Measurements from ENCODE around the gene TNFRSF19. TPM values are rescaled to one million over a fixed set of nuclear protein-coding genes. Genes with fewer than 3 reads are reported as not detected.

Gene TNFRSF19
- total and polyA plus RNA-seq, 5 donors from 2014 or later = 1.3 to 5.6 (median 1.6) TPM

GRCh38 chr13:23599083-23599925 lies 29.1 kb downstream of the TNFRSF19 start:
- Histone ChIP-seq H3K4me1 (ENCODE audit: control insufficient read depth, insufficient read depth, low read length, poor library complexity, severe bottlenecking) (no peaks in the 10 kb centered on the region), H3K4me3 (ENCODE audit: low read depth, low read length) (no peak overlapping the region), H3K9me3 (ENCODE audit: control insufficient read depth in 2 of 2, low read length in 2 of 2) (no peaks in the 10 kb centered on the region), H3K27ac (ENCODE audit: insufficient read depth, low read length, poor library complexity, severe bottlenecking) (no peak overlapping the region), H3K27me3 (ENCODE audit: control insufficient read depth, insufficient read depth, low read length) (peaks cover 2% of the 10 kb centered on the region), H3K36me3 (ENCODE audit: control insufficient read depth, insufficient read depth, low read length) (no peaks in the 10 kb centered on the region)
- no peaks in the 10 kb centered on the region for H3K36me3 Mint-ChIP-seq
- no peak overlapping the region for H3K27ac Mint-ChIP-seq
- no peak overlapping the region for H3K4me3 Mint-ChIP-seq
- no peak for ATAC-seq (ENCODE audit: low read depth in 2 of 2)
- peaks cover 38% of the 10 kb centered on the region for H3K27me3 Mint-ChIP-seq
- no peak for DNase-seq
- H3K4me1 Mint-ChIP-seq = no peaks in the 10 kb centered on the region
- H3K9me3 Mint-ChIP-seq = peaks cover 0 to 8% (median 2%) of the 10 kb centered on the region in 7 donors

- Mint-ChIP-seq H3K27me3 (peaks cover 39% of the 10 kb centered on the region), H3K9me3 (peaks cover 0 to 8% (median 2%) of the 10 kb centered on the region in 7 donors)
Observed at GRCh38 chr13:23600100-23600499, 29.9 kb downstream of the TNFRSF19 start.

GRCh38 chr13:23600534-23600933 lies 30.3 kb downstream of the TNFRSF19 start:
- Histone ChIP-seq H3K27ac (ENCODE audit: insufficient read depth, low read length, poor library complexity, severe bottlenecking) (no peak overlapping the region), H3K36me3 (ENCODE audit: control insufficient read depth, insufficient read depth, low read length) (no peaks in the 10 kb centered on the region), H3K4me3 (ENCODE audit: low read depth, low read length) (no peak overlapping the region), H3K27me3 (ENCODE audit: control insufficient read depth, insufficient read depth, low read length) (peaks cover 4% of the 10 kb centered on the region), H3K4me1 (ENCODE audit: control insufficient read depth, insufficient read depth, low read length, poor library complexity, severe bottlenecking) (no peaks in the 10 kb centered on the region), H3K9me3 (ENCODE audit: control insufficient read depth in 2 of 2, low read length in 2 of 2) (no peaks in the 10 kb centered on the region)
- H3K27me3 Mint-ChIP-seq = peaks cover 35% of the 10 kb centered on the region
- no peak overlapping the region for H3K27ac Mint-ChIP-seq
- H3K4me3 Mint-ChIP-seq = no peak overlapping the region
- H3K4me1 Mint-ChIP-seq = peaks cover 0 to 4% (median 0%) of the 10 kb centered on the region in 4 donors
- H3K9me3 Mint-ChIP-seq = peaks cover 0 to 8% (median 2%) of the 10 kb centered on the region in 7 donors
- ATAC-seq (ENCODE audit: low read depth in 2 of 2) = no peak
- no peak for DNase-seq
- no peaks in the 10 kb centered on the region for H3K36me3 Mint-ChIP-seq

More at GRCh38 chr13:23600100-23600499, 29.9 kb downstream of the TNFRSF19 start:
- Histone ChIP-seq H3K36me3 (ENCODE audit: control insufficient read depth, insufficient read depth, low read length) (no peaks in the 10 kb centered on the region), H3K27ac (ENCODE audit: insufficient read depth, low read length, poor library complexity, severe bottlenecking) (no peak overlapping the region), H3K4me1 (ENCODE audit: control insufficient read depth, insufficient read depth, low read length, poor library complexity, severe bottlenecking) (no peaks in the 10 kb centered on the region), H3K9me3 (ENCODE audit: control insufficient read depth in 2 of 2, low read length in 2 of 2) (no peaks in the 10 kb centered on the region), H3K4me3 (ENCODE audit: low read depth, low read length) (no peak overlapping the region), H3K27me3 (ENCODE audit: control insufficient read depth, insufficient read depth, low read length) (peaks cover 2% of the 10 kb centered on the region)
- DNase-seq (no peak), ATAC-seq (ENCODE audit: low read depth in 2 of 2) (no peak)
- Mint-ChIP-seq H3K36me3 (no peaks in the 10 kb centered on the region), H3K4me3 (no peak overlapping the region), H3K27ac (no peak overlapping the region), H3K4me1 (peaks cover 0 to 4% (median 0%) of the 10 kb centered on the region in 4 donors)

- no peak overlapping the region for H3K4me3 ChIP-seq (ENCODE audit: low read depth, low read length)
- Mint-ChIP-seq H3K9me3 (peaks cover 0 to 2% (median 0%) of the 10 kb centered on the region in 7 donors), H3K27me3 (peaks cover 24% of the 10 kb centered on the region), H3K4me1 (peaks cover 0 to 26% (median 13%) of the 10 kb centered on the region in 4 donors), H3K36me3 (no peaks in the 10 kb centered on the region), H3K4me3 (no peak overlapping the region), H3K27ac (no peak overlapping the region)
- ATAC-seq (ENCODE audit: low read depth in 2 of 2) (no peak), DNase-seq (no peak)
- peaks cover 3% of the 10 kb centered on the region for H3K27me3 ChIP-seq (ENCODE audit: control insufficient read depth, insufficient read depth, low read length)
- H3K36me3 ChIP-seq (ENCODE audit: control insufficient read depth, insufficient read depth, low read length) = no peaks in the 10 kb centered on the region
- H3K4me1 ChIP-seq (ENCODE audit: control insufficient read depth, insufficient read depth, low read length, poor library complexity, severe bottlenecking) = peaks cover 7% of the 10 kb centered on the region
- no peak overlapping the region for H3K27ac ChIP-seq (ENCODE audit: insufficient read depth, low read length, poor library complexity, severe bottlenecking)
- H3K9me3 ChIP-seq (ENCODE audit: control insufficient read depth in 2 of 2, low read length in 2 of 2) = no peaks in the 10 kb centered on the region
Observed at GRCh38 chr13:23605831-23606230, 35.6 kb downstream of the TNFRSF19 start.

- H3K4me3 ChIP-seq (ENCODE audit: low read depth, low read length) = no peak overlapping the region
- peaks cover 0 to 31% (median 15%) of the 10 kb centered on the region in 4 donors for H3K4me1 Mint-ChIP-seq
- H3K9me3 Mint-ChIP-seq = peaks cover 0 to 2% (median 0%) of the 10 kb centered on the region in 7 donors
- H3K36me3 Mint-ChIP-seq = no peaks in the 10 kb centered on the region
- H3K4me3 Mint-ChIP-seq = no peak overlapping the region
- H3K27me3 Mint-ChIP-seq = peaks cover 23% of the 10 kb centered on the region
- DNase-seq (no peak), ATAC-seq (ENCODE audit: low read depth in 2 of 2) (no peak)
- H3K27ac Mint-ChIP-seq = no peak overlapping the region
- peaks cover 5% of the 10 kb centered on the region for H3K27me3 ChIP-seq (ENCODE audit: control insufficient read depth, insufficient read depth, low read length)
- H3K4me1 ChIP-seq (ENCODE audit: control insufficient read depth, insufficient read depth, low read length, poor library complexity, severe bottlenecking) = peaks cover 7% of the 10 kb centered on the region
- H3K9me3 ChIP-seq (ENCODE audit: control insufficient read depth in 2 of 2, low read length in 2 of 2) = no peaks in the 10 kb centered on the region
- no peak overlapping the region for H3K27ac ChIP-seq (ENCODE audit: insufficient read depth, low read length, poor library complexity, severe bottlenecking)
- no peaks in the 10 kb centered on the region for H3K36me3 ChIP-seq (ENCODE audit: control insufficient read depth, insufficient read depth, low read length)
Observed at GRCh38 chr13:23608138-23608537, 37.9 kb downstream of the TNFRSF19 start.

- DNase-seq = no peak
Observed at GRCh38 chr13:23608701-23609413, 38.6 kb downstream of the TNFRSF19 start.

GRCh38 chr13:23609414-23609760 lies 39.2 kb downstream of the TNFRSF19 start:
- no peaks in the 10 kb centered on the region for H3K9me3 ChIP-seq (ENCODE audit: control insufficient read depth in 2 of 2, low read length in 2 of 2)
- H3K27ac ChIP-seq (ENCODE audit: insufficient read depth, low read length, poor library complexity, severe bottlenecking) = no peak overlapping the region
- H3K27ac Mint-ChIP-seq = peak overlapping the region in 1 of 3 donors; percentile 33
- peak overlapping the region in 3 of 4 donors; percentile 38 to 86 (median 60) for H3K4me3 Mint-ChIP-seq
- H3K36me3 ChIP-seq (ENCODE audit: control insufficient read depth, insufficient read depth, low read length) = no peaks in the 10 kb centered on the region
- peaks cover 18% of the 10 kb centered on the region for H3K27me3 Mint-ChIP-seq
- peak overlapping the region; percentile 63 for H3K4me3 ChIP-seq (ENCODE audit: low read depth, low read length)
- ATAC-seq (ENCODE audit: low read depth in 2 of 2) = no peak
- DNase-seq = peak in 1 of 3 donors; percentile 24
- peaks cover 0 to 2% (median 0%) of the 10 kb centered on the region in 7 donors for H3K9me3 Mint-ChIP-seq
- H3K27me3 ChIP-seq (ENCODE audit: control insufficient read depth, insufficient read depth, low read length) = peaks cover 5% of the 10 kb centered on the region
- H3K36me3 Mint-ChIP-seq = no peaks in the 10 kb centered on the region
- peaks cover 7% of the 10 kb centered on the region for H3K4me1 ChIP-seq (ENCODE audit: control insufficient read depth, insufficient read depth, low read length, poor library complexity, severe bottlenecking)
- peaks cover 0 to 31% (median 15%) of the 10 kb centered on the region in 4 donors for H3K4me1 Mint-ChIP-seq

More at GRCh38 chr13:23608701-23609413, 38.6 kb downstream of the TNFRSF19 start:
- H3K36me3 ChIP-seq (ENCODE audit: control insufficient read depth, insufficient read depth, low read length) = no peaks in the 10 kb centered on the region
- Mint-ChIP-seq H3K27me3 (peaks cover 22% of the 10 kb centered on the region), H3K4me3 (peak overlapping the region in 2 of 4 donors; percentile 38 to 60), H3K36me3 (no peaks in the 10 kb centered on the region), H3K9me3 (peaks cover 0 to 2% (median 0%) of the 10 kb centered on the region in 7 donors), H3K27ac (peak overlapping the region in 1 of 3 donors; percentile 33), H3K4me1 (peaks cover 0 to 31% (median 15%) of the 10 kb centered on the region in 4 donors)
- peaks cover 7% of the 10 kb centered on the region for H3K4me1 ChIP-seq (ENCODE audit: control insufficient read depth, insufficient read depth, low read length, poor library complexity, severe bottlenecking)
- peaks cover 5% of the 10 kb centered on the region for H3K27me3 ChIP-seq (ENCODE audit: control insufficient read depth, insufficient read depth, low read length)
- H3K4me3 ChIP-seq (ENCODE audit: low read depth, low read length) = peak overlapping the region; percentile 63
- H3K9me3 ChIP-seq (ENCODE audit: control insufficient read depth in 2 of 2, low read length in 2 of 2) = no peaks in the 10 kb centered on the region
- no peak for ATAC-seq (ENCODE audit: low read depth in 2 of 2)
- H3K27ac ChIP-seq (ENCODE audit: insufficient read depth, low read length, poor library complexity, severe bottlenecking) = no peak overlapping the region

All from CD4-positive, CD25-positive, alpha-beta regulatory T cell (primary cell).